Erythroblast (primary cell): Measurements from ENCODE around the gene AKAP8L.

Experiments
- GATA1 ChIP-seq: IDR thresholded peaks from 2 replicates; pipeline ENCODE4 v1.6.1; 2011; ENCODE audit warnings: low read depth, mild to moderate bottlenecking, control low read depth, low read length, moderate library complexity
- POLR2A ChIP-seq: IDR thresholded peaks from 2 replicates; pipeline ENCODE4 v1.6.1; 2011; ENCODE audit warnings: mild to moderate bottlenecking, low read length

DNA sequence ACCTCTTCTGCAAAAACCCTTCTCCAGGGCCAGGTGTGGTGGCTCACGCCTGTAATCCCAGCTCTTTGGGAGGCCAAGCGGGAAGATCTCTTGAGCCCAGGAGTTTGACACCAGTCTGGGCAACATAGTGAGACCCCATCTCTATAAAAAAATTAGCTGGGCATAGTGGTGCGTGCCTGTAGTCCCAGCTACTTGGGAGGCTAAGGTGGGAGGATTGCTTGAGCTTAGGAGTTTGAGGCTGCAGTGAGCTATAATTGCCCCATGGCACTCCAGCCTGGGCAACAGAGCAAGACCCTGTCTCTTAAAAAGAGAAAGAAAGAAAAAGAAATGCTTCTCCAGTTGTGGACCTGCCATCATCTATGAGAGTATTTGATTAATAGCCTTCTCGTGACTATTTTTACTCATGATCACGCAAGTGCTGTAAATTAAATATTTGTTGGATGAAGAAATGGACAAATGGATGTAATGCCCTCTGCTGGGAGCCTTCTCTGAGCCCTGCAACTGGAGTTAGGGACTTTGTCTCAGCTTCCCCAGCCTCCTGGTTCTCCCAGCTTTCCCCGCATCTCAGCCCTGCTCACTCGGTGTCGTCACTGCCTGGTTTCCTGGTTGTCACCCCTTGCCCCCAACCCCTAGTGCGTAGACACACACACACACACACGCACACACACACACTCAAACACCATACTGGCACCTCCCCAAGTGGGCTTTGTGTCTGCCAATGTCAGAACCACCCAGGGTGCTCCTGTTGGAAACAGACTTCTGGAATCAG, 18.8 kb upstream of the AKAP8L start:
- TF ChIP-seq POLR2A (no peak), GATA1 (no peak)
